ENCODE data around the gene LRRC61.

The LRRC61 gene

GRCh38 chr7:150371131-150371995 is 48.2 kb downstream of the LRRC61 start:
- DNase-seq (ENCODE audit: low spot score) = no peak

- no peak for DNase-seq (ENCODE audit: low spot score)
Observed at GRCh38 chr7:150371996-150372270, 48.8 kb downstream of the LRRC61 start.

GRCh38 chr7:150372271-150373048 is 49.3 kb downstream of the LRRC61 start:
- DNase-seq (ENCODE audit: low spot score) = no peak

GRCh38 chr7:150373049-150373801 is 50.1 kb downstream of the LRRC61 start:
- no peak for DNase-seq (ENCODE audit: low spot score)

GRCh38 chr7:150374026-150374425 is 50.9 kb downstream of the LRRC61 start:
- no peak for DNase-seq (ENCODE audit: low spot score)

GRCh38 chr7:150374472-150374871 is 51.3 kb downstream of the LRRC61 start:
- no peak for DNase-seq (ENCODE audit: low spot score)

GRCh38 chr7:150375662-150376521 is 52.7 kb downstream of the LRRC61 start:
- DNase-seq (ENCODE audit: low spot score) = no peak

GRCh38 chr7:150376560-150376959 is 53.4 kb downstream of the LRRC61 start:
- no peak for DNase-seq (ENCODE audit: low spot score)

GRCh38 chr7:150377196-150377595 is 54.0 kb downstream of the LRRC61 start:
- no peak for DNase-seq (ENCODE audit: low spot score)

GRCh38 chr7:150377635-150378034 is 54.5 kb downstream of the LRRC61 start:
- no peak for DNase-seq (ENCODE audit: low spot score)

GRCh38 chr7:150378115-150378852 is 55.1 kb downstream of the LRRC61 start:
- DNase-seq (ENCODE audit: low spot score) = peak; percentile 33

- DNase-seq (ENCODE audit: low spot score) = peak; percentile 93
Observed at GRCh38 chr7:150378853-150379440, 55.8 kb downstream of the LRRC61 start, which contains the start of gene ZNF775. Gene ZNF775, plus strand, starts transcription at chr7:150379330. Its CDS starts 9,141 bp downstream, at chr7:150388471.

GRCh38 chr7:150379441-150380379 is 56.6 kb downstream of the LRRC61 start:
- peak; percentile 45 for DNase-seq (ENCODE audit: low spot score)

GRCh38 chr7:150380463-150380862 is 57.3 kb downstream of the LRRC61 start:
- DNase-seq (ENCODE audit: low spot score) = no peak

GRCh38 chr7:150381096-150381495 is 57.9 kb downstream of the LRRC61 start:
- no peak for DNase-seq (ENCODE audit: low spot score)

GRCh38 chr7:150381785-150382122 is 58.6 kb downstream of the LRRC61 start:
- no peak for DNase-seq (ENCODE audit: low spot score)

- no peak for DNase-seq (ENCODE audit: low spot score)
Observed at GRCh38 chr7:150382123-150382843, 59.1 kb downstream of the LRRC61 start.

GRCh38 chr7:150382844-150383225 is 59.7 kb downstream of the LRRC61 start:
- DNase-seq (ENCODE audit: low spot score) = no peak

All from hematopoietic multipotent progenitor cell treated with erythropoietin and hydrocortisone succinate and interleukin-3 and kit ligand, for 17 days (in vitro differentiated cells).